Measurements from ENCODE around the gene CYP27C1. TPM values are rescaled to one million over a fixed set of nuclear protein-coding genes. Genes with fewer than 3 reads are reported as not detected.
"Not testable (repeated sequence)": the region's sequence is repeated elsewhere in the genome, so short reads cannot be mapped to it uniquely, and the experiment has no call there.

The CYP27C1 gene
- total and polyA plus RNA-seq, 2 experiments from 2014 or later = 1.8 to 2.9 TPM

- TF ChIP-seq ZNF462 (CRISPR knock-in tag; IDR thresholded peaks at IDR 0.05) (no peak), ZNF331 (CRISPR knock-in tag; IDR thresholded peaks at IDR 0.05; ENCODE audit: low read depth) (no peak), NANOG (IDR thresholded peaks at IDR 0.05; ENCODE audit: borderline replicate concordance) (no peak), POLR2AphosphoS5 (IDR thresholded peaks at IDR 0.05; ENCODE audit: low read depth) (no peak), ZNF114 (CRISPR knock-in tag; IDR thresholded peaks at IDR 0.05) (no peak), EZH2phosphoT487 (IDR thresholded peaks at IDR 0.05; ENCODE audit: unreplicated experiment) (no peak), EZH2 (IDR thresholded peaks at IDR 0.05; ENCODE audit: low read depth, unreplicated experiment) (no peak), CREB1 (CRISPR knock-in tag; IDR thresholded peaks at IDR 0.05; ENCODE audit: low read depth) (no peak)
Observed at GRCh38 chr2:127254386-127254981, 34.4 kb upstream of the CYP27C1 start (continued).

- Mint-ChIP-seq H3K36me3 (ENCODE audit: low read depth) (peaks cover 12% of the 10 kb centered on the region), H3K9me3 (peaks cover 32% of the 10 kb centered on the region)
- not testable (repeated sequence) for H3K27me3 Mint-ChIP-seq (ENCODE audit: insufficient read depth, low read depth, poor library complexity); H3K27ac ChIP-seq (ENCODE audit: low read depth); H3K4me3 Mint-ChIP-seq; H2AFZ ChIP-seq; H3K4me1 ChIP-seq (ENCODE audit: insufficient read depth); H3K79me2 ChIP-seq (replicated peaks; ENCODE audit: insufficient read depth); H3K27me3 ChIP-seq (ENCODE audit: insufficient read depth); H3K27ac Mint-ChIP-seq; H3K36me3 ChIP-seq (ENCODE audit: insufficient read depth); H3K4me3 ChIP-seq; ATAC-seq; H3K4me2 ChIP-seq; H3K9me2 ChIP-seq (ENCODE audit: insufficient read depth); H3F3A ChIP-seq (replicated peaks; ENCODE audit: low read depth); DNase-seq (ENCODE audit: low spot score); H4K20me1 ChIP-seq (replicated peaks; ENCODE audit: insufficient read depth); H3K4me1 Mint-ChIP-seq
Observed at GRCh38 chr2:127241184-127241583, 21.1 kb upstream of the CYP27C1 start.

Data from GM23338 (cell line).